HepG2 (cell line): ENCODE results near the gene CTAG1A. TPM values are rescaled to one million over a fixed set of nuclear protein-coding genes. Genes with fewer than 3 reads are reported as not detected.
"Not testable (repeated sequence)": the region's sequence is repeated elsewhere in the genome, so short reads cannot be mapped to it uniquely, and the experiment has no call there.

Source experiments
- ATAC-seq: fragments of 200-7000 bp; cut with Tn5 transposase; 3 replicates; pipeline ENCODE4 v1.9.1; 2020; ENCODE audit warnings: mild to moderate bottlenecking, moderate library complexity
- BruUV-seq: library from RNA; stranded (reverse); fragments of 400-500 nt; replicated peaks from 2 replicates; lab custom pipeline; 2021; lab: Mats Ljungman, UMichigan
- CTCF ChIA-PET: fragments of 300-600 bp; formaldehyde crosslinking; extraction: SDS; loops from one replicate; lab custom pipeline; 2021; ENCODE audit warnings: low total read pairs, inconsistent platforms, low intra/inter-chr PET ratio; lab: Yijun Ruan, JAX
- POLR2A ChIA-PET: fragments of 350-600 bp; sonication (Branson Sonifier 250); formaldehyde crosslinking; loops from one replicate; lab custom pipeline; 2020; ENCODE audit warnings: antibody characterized with exemption, inconsistent platforms; lab: Yijun Ruan, JAX
- DNase-seq: peaks from one replicate; pipeline ENCODE4 v3.0.0-alpha.2; 2015; ENCODE audit warnings: low spot score
- FAIRE-seq: peaks from 3 replicates; lab custom pipeline; 2011; peaks lifted over from hg19 to GRCh38; lab: Jason Lieb, UNC
- H2AFZ ChIP-seq: one replicate; pipeline ENCODE4 v1.6.1; 2011; ENCODE audit warnings: low read length, inconsistent platforms
- H3K27ac ChIP-seq: fragments of 300-600 bp; 3 replicates; pipeline ENCODE4 v1.8.0; 2011; ENCODE audit warnings: mixed run types, mild to moderate bottlenecking, mixed read lengths, low read length, inconsistent platforms; ENCODE audit not compliant: insufficient read depth; ENCODE audit errors: extremely low read length
- H3K27me3 ChIP-seq, 2 experiments: fragments of 200-600 bp in 1 of 2; 2 replicates in 1 of 2; 3 replicates in 1 of 2; pipeline versions ENCODE4 v1.6.0 to v1.8.0; 2011; ENCODE audit warnings: low read length in 2 of 2, mild to moderate bottlenecking in 2 of 2, moderate library complexity in 2 of 2, inconsistent platforms in 1 of 2; ENCODE audit not compliant: insufficient read depth in 2 of 2, control insufficient read depth in 1 of 2
- H3K36me3 ChIP-seq, 2 experiments: fragments of 200-600 bp in 1 of 2; replicated peaks in 1 of 2; 2 replicates in 1 of 2; 3 replicates in 1 of 2; pipeline versions ENCODE4 v1.5.1 to v1.8.0; 2011; ENCODE audit warnings: low read length in 2 of 2, inconsistent platforms in 1 of 2; ENCODE audit not compliant: insufficient read depth in 2 of 2, control insufficient read depth in 1 of 2
- H3K4me1 ChIP-seq: 2 replicates; pipeline ENCODE4 v1.5.1; 2012; ENCODE audit warnings: low read length, inconsistent platforms; ENCODE audit not compliant: insufficient read depth
- H3K4me2 ChIP-seq: 2 replicates; pipeline ENCODE4 v1.6.0; 2011; ENCODE audit warnings: low read depth, low read length, inconsistent platforms
- H3K4me3 ChIP-seq, 3 experiments: fragments of 200-600 bp in 1 of 3; sonication (generic), shearing (Covaris generic) in 1 of 3; replicated peaks in 1 of 3; 2 replicates each; pipeline ENCODE4 v1.5.1; 2011 to 2016; ENCODE audit warnings: low read length in 3 of 3, inconsistent platforms in 2 of 3, low read depth in 2 of 3, mild to moderate bottlenecking in 2 of 3, control low read depth in 1 of 3, mixed read lengths in 1 of 3; ENCODE audit not compliant: insufficient read depth in 1 of 3
- H3K79me2 ChIP-seq: one replicate; pipeline ENCODE4 v1.6.1; 2011; ENCODE audit warnings: low read length, inconsistent platforms; ENCODE audit not compliant: insufficient read depth
- H3K9ac ChIP-seq: 2 replicates; pipeline ENCODE4 v1.6.0; 2011; ENCODE audit warnings: mild to moderate bottlenecking, low read depth, low read length, inconsistent platforms; ENCODE audit not compliant: insufficient read depth
- H3K9me3 ChIP-seq: 2 replicates; pipeline ENCODE4 v1.5.1; 2012; ENCODE audit warnings: mild to moderate bottlenecking, low read length
- H4K20me1 ChIP-seq: 2 replicates; pipeline ENCODE4 v1.6.0; 2011; ENCODE audit warnings: inconsistent platforms, mild to moderate bottlenecking, low read length, moderate library complexity; ENCODE audit not compliant: insufficient read depth
- WGBS: methylation state at CpG from one replicate; pipeline ENCODE4 v1.1.6; 2017; ENCODE audit warnings: low lambda C conversion rate; 5-methylcytosine and 5-hydroxymethylcytosine counted together
- in situ Hi-C: cut with HindIII; loops from 2 replicates; pipeline ENCODE4 v1.10.0; 2017; ENCODE audit warnings: low pct_unique_long_range_greater_than_20kb; ENCODE audit not compliant: extremely low pct_ligation_motif_present
- intact Hi-C: fragments of 100-400 bp; cut with micrococcal nuclease; formaldehyde crosslinking; loops from one replicate; pipeline ENCODE4 v1.10.0; 2022; ENCODE audit not compliant: unreplicated experiment
- polyA plus RNA-seq, 8 experiments: library from polyadenylated mRNA; depleted of rRNA in 3 of 8; stranded (reverse) in 7 of 8; unstranded in 1 of 8; fragments of >200 nt; fragmentation: Illumina TruSeq in 4 of 8; extraction: Trizol in 4 of 8; gene quantifications; 2 replicates each; pipeline versions ENCODE4 v1.2.1 to v1.2.3, GENCODE V29; 2011 to 2016; ENCODE audit warnings: low read depth in 4 of 8, missing spikeins in 1 of 8, mixed read lengths in 1 of 8; ENCODE audit not compliant: insufficient read depth in 1 of 8
- total RNA-seq, 5 experiments: library from RNA; depleted of rRNA; stranded (reverse); fragments of >200 nt; fragmentation: Illumina TruSeq; extraction: Trizol; gene quantifications; 2 replicates each; pipeline ENCODE4 v1.2.3, GENCODE V29; 2016; ENCODE audit warnings: low read depth in 1 of 5

CTAG1A gene
- total and polyA plus RNA-seq, 2 of the 13 experiments (the other 11 are each of a cell fraction or from before 2014, with no cell fraction given) = not detected

DNA sequence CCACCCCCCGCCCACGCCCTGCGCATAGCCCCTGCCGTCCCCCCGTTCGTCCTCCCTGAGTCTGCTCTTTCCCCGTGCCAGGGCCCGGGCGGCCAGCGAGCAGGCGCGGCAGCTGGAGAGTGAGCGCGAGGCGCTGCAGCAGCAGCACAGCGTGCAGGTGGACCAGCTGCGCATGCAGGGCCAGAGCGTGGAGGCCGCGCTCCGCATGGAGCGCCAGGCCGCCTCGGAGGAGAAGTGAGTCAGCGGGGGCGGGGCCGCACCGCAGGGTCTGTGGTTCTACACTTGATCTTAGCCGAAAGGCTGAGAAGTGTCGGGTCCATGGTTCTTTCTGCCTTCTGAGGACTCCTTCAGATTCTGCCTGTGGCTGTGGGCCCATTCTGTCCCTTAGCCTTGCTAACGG, 24.6 kb upstream of the CTAG1A start:
- H3K27me3 ChIP-seq, DNase-seq, ATAC-seq, H3K4me1 ChIP-seq, H3K79me2 ChIP-seq, H3K27ac ChIP-seq, H3K9ac ChIP-seq, in situ Hi-C loops, H3K4me2 ChIP-seq, H3K9me3 ChIP-seq, H3K4me3 ChIP-seq, H3K36me3 ChIP-seq, H4K20me1 ChIP-seq, CTCF ChIA-PET, FAIRE-seq, POLR2A ChIA-PET, BruUV-seq, H2AFZ ChIP-seq, intact Hi-C loops: not testable (repeated sequence)
- WGBS = 66% methylated on average over 6 of the region's 31 CpGs

DNA sequence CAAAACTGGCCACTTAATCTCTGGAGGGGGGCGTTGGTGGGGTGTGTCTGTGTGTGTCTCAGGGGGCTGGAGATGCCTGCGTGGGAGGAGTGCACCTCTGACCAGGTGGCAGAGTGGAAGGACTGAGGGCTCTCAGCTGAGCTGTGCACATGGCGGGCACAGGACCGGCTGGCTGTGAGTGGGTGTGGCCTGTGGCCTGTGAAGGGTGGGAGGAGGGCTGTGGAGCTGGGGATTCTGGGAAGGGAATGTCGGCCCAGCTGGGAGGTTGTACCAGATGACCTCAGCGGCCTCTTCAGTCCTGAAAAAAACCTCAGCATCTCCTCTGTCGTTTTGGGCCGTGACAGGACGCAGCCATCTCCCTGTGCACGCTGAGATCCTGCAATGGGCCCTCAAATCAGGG, 22.6 kb upstream of the CTAG1A start:
- ATAC-seq, DNase-seq, H3K4me1 ChIP-seq, CTCF ChIA-PET, H3K4me2 ChIP-seq, H3K4me3 ChIP-seq, H3K9ac ChIP-seq, H3K27ac ChIP-seq, H4K20me1 ChIP-seq, H3K9me3 ChIP-seq, H3K27me3 ChIP-seq, H3K79me2 ChIP-seq, FAIRE-seq, POLR2A ChIA-PET, H3K36me3 ChIP-seq, H2AFZ ChIP-seq, in situ Hi-C loops, intact Hi-C loops: not testable (repeated sequence)
- TSS peak; percentile 47 for BruUV-seq
- no CpG with 5 or more reads among the region's 10 CpGs for WGBS

- H3K27ac ChIP-seq, H3K4me3 ChIP-seq, H3K9me3 ChIP-seq, in situ Hi-C loops, H3K27me3 ChIP-seq, CTCF ChIA-PET, BruUV-seq, H3K9ac ChIP-seq, POLR2A ChIA-PET, H3K36me3 ChIP-seq, H3K4me1 ChIP-seq, DNase-seq, H2AFZ ChIP-seq, intact Hi-C loops, H4K20me1 ChIP-seq, H3K4me2 ChIP-seq, H3K79me2 ChIP-seq: not testable (repeated sequence)
- ATAC-seq (peak; percentile 30; the same call in 2 of the 3 replicates), FAIRE-seq (peak; percentile 72)
- no CpG with 5 or more reads among the region's 11 CpGs for WGBS
Observed at GRCh38 chrX:154570361-154570760, 14.6 kb upstream of the CTAG1A start.

- in situ Hi-C loops = not testable (repeated sequence)
- no CpG with 5 or more reads among the region's 10 CpGs for WGBS
Observed at GRCh38 chrX:154573061-154573460, 11.9 kb upstream of the CTAG1A start.

More at GRCh38 chrX:154573061-154573460, 11.9 kb upstream of the CTAG1A start:
- H3K27ac ChIP-seq, H3K27me3 ChIP-seq, H3K9ac ChIP-seq, DNase-seq, BruUV-seq, H3K9me3 ChIP-seq, H3K36me3 ChIP-seq, FAIRE-seq, ATAC-seq, H4K20me1 ChIP-seq, H3K4me1 ChIP-seq, H3K4me2 ChIP-seq, H3K79me2 ChIP-seq, POLR2A ChIA-PET, intact Hi-C loops, H2AFZ ChIP-seq, CTCF ChIA-PET, H3K4me3 ChIP-seq: not testable (repeated sequence)
